GM08714 (cell line): ENCODE measurements around the gene FUT8.
"Not testable (repeated sequence)": the region's sequence is repeated elsewhere in the genome, so short reads cannot be mapped to it uniquely, and the experiment has no call there.

ENCODE experiments used
- H3K4me3 ChIP-seq: fragments of 200-500 bp; sonication (Bioruptor generic); 2 replicates; pipeline ENCODE4 v1.5.1; 2014; ENCODE audit warnings: mild to moderate bottlenecking, low read length, inconsistent platforms
- ZNF274 ChIP-seq: IDR thresholded peaks from 2 replicates; pipeline ENCODE4 v1.6.1; 2012; ENCODE audit warnings: mild to moderate bottlenecking, low read depth, low read length

The FUT8 gene

DNA sequence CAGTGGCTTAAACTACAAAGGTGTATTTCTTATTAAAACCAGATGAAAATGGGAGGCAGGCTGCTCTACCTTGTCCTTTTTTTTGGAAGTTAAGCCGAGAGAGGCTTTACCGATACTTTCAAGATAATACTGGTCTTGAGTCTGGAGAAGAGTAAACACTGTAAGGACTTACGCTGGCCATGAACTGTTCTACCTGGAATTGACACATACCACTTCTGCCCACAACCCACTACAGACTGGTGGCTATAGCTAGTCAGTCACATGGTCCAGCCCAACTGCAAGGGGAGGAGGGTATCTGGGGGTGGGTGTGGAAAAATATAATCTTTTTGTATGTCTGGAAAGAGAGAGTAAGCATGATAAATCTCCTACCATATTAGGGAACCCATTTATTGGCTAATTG is 4.4 kb upstream of the FUT8 start:
- H3K4me3 ChIP-seq, result no peak overlapping the region
- TF ChIP-seq ZNF274, result no peak

DNA sequence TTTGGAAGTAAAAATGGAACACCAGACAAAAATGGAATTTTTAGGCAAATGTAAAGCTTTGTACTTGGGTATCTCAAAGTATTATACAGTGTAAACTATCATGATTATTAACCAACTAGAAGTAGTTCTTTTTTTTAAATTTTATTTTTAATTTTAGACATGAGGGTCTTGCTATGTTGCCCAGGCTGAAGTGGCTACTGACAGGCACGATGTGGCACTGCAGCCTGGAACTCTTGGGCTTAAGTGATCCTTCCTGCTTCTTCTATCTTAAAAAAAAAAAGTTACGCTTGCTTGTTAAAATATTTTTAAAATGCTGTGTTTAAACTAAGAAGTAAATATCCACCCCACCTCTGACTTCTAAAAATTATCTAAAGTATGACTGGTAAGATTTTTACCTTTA is 1.9 kb upstream of the FUT8 start:
- no peak overlapping the region for H3K4me3 ChIP-seq
- no peak for TF ChIP-seq ZNF274

DNA sequence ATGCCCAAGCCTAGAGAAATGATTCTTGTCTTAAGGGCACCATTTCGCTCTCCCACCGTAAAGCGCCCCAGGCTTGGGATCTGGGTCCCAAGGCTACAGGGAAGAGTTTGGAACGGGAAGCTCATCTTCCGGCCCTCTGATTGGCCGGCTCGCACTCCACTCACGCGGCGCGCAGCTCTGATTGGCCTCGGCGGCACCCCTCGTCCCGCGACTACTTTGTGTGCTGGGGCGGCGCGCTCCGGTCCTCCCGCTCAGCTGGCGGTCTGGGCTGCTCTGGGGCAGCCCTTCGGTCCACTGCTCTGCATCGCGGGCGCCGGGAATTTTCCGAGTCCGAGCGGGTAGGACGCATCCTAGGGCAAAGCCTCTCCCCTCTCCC is 886 bp upstream of the FUT8 start:
- no peak for TF ChIP-seq ZNF274
- peak overlapping the region; percentile 93 for H3K4me3 ChIP-seq

DNA sequence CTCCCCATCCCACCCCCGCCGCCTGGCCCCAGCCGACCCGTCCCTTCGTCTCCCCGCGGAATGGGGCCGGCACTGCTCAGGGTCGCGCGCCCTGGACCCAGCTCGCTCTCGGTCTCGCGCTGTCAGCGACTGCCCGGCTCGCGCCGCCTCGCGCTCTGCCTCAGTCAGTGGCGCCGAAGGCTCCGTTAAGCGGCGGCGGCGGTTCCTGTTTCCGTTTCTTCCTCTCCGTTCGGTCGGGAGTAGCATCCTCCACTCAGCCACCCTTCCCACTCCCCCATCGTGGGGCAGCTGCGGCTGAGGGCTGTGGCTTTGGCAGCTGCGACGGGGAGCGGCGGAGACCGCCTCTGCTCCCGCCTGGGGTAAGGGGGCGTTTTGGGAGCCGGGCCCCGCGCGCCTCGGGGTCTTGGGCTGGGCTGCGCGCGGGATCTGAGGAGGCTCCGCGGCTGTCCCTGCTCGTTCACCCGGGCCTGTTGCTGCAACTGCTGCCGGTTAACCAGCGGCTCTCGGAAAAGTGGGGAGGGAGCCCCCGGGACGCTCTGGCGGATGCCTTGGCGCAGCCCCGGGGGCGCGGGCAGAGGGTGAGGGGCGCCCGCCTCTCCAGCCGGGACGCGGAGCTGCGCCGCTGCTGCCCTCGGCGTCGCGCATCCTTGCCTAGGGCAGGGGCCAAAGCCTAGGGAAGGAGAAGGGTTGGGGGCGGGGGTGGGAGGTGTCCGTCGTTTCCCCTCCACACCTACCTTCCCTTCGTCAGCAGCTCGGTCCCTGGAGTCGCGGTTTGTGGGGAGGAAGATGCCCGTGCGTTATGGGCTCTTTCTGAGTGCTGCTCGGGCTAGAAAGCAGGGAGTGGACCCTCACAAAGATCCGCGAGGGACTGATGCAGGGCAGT is 567 bp downstream of the FUT8 start:
- TF ChIP-seq ZNF274, result no peak
- H3K4me3 ChIP-seq, result peak overlapping the region; percentile 93

DNA sequence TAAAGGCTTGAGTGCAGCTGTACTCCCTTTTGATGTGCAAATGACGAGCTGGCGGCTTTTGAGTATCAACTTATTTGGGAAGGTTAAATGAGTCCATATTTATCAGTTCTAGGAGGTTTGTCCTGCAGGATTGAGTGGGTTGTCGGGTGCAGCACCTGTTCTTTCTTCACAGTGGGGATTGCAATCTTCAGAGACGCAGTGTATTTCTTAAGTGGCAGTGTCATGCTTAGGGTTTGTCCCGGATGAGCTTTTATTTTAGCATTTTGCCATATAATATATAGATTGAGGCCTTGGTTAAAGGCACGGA is 1.2 kb downstream of the FUT8 start:
- no peak for TF ChIP-seq ZNF274
- peak overlapping the region; percentile 93 for H3K4me3 ChIP-seq

DNA sequence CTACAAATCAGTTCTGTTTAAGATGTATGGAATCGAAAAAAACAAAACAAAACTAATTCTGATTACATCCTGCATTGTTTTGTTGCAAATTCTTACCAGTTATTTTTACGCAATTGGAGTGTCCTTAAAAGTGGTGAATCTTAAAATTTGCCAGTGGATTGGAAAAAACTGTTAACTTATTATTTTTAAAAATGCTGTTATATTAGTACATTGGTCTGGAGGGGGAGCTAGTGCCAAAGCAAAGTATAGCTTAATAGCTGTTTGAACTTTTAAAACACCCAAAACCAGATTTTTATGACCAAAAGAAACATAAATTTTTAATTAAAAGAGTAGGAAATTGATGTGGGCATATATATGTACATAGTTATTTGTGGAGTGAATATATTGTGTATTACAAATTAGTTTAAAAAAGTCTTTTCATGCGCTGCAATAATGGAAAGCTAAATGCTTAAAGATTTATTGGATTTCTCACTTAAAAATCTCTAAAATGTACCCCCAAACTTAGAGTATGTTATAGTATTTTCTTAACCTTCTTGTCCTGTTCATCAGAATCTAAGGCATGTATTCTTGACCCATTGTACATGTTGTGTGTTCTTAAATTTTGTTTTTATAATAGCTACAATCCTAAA is 2.5 kb downstream of the FUT8 start:
- no peak for TF ChIP-seq ZNF274
- no peak overlapping the region for H3K4me3 ChIP-seq

DNA sequence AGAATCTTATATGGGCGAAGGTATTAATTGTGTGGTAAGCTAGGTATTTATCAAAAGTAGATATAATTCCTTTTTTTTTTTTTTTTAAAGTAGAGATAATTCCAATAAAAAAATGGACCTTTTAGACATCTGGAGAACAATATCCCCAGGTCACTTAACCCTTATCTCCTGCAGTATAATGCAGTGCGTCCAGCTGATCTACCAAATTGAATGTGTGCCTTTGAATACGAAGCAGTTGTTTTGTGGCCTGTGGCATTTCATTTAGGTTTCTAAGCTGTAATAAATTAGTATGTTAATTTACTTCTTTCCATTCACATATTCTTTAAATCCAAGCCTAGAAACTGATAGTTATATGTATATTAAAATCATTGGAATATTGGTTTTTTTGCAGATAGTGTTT is 3.1 kb downstream of the FUT8 start:
- TF ChIP-seq ZNF274, result no peak
- H3K4me3 ChIP-seq, result no peak overlapping the region

DNA sequence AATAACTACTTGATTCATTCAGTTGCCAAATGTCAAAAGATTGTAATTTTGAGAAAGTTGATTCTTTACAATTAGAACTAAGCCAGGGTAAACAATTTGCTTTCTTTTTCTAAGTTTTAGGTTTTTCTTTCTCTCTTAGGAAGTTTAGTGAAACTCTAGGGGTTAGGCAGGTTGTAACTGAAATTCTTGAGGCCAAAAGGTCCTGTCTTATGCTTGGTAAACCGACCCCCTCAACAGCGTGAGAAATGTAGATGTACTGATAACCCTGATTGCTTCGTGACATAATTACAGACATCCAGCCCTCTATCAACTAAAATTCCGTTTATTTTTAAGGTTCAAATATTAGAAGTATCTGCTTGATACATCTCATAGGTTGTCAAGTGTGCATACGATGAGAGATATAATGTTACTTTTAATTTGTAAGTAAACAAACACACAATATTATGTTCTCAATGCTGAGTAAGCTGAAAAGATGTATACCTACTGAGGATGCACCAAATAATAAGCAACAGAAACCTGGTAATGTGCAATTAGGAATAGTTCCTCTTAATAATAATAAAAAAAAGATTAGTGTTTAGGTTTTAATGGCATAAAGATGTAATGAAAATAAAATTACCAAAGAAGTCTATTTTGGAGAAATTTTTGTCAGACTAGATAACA is 7.2 kb downstream of the FUT8 start:
- TF ChIP-seq ZNF274, result no peak
- no peak overlapping the region for H3K4me3 ChIP-seq

DNA sequence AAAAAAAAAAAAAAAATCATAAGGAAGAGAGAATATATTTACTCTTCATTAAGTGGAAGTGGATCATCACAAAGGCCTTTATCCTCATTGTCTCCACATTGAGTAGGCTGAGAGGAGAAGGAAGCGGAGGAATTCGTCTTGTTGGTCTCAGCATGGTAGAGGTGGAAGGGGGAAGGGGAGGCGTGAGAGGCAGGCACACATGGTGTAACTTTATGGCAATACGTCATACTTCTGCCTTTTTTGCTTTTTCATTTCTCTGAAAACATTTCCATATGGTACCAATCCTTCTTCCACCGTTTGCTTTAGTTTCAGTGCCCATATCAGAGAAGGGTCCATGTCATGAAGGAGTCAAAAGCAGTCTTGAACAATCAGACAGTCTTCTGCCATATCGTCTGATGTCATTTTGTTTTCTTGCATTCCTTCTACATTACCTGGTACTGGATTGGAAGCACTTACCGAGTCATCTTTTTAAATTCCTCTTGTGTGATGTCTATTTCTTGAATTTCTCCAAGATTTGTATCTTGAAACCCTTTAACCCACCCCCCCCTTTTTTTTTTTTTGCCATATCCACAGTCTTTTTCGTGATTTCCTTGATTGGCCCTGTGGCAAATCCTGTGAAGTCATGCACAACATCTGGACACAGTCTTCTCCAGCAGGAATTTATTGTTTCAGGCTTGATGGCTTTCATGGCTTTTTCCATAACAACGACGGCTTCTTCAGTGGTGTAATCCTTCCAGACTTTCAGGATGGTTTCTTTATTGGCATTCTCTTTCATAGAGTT is 8.9 kb downstream of the FUT8 start:
- no peak for TF ChIP-seq ZNF274

DNA sequence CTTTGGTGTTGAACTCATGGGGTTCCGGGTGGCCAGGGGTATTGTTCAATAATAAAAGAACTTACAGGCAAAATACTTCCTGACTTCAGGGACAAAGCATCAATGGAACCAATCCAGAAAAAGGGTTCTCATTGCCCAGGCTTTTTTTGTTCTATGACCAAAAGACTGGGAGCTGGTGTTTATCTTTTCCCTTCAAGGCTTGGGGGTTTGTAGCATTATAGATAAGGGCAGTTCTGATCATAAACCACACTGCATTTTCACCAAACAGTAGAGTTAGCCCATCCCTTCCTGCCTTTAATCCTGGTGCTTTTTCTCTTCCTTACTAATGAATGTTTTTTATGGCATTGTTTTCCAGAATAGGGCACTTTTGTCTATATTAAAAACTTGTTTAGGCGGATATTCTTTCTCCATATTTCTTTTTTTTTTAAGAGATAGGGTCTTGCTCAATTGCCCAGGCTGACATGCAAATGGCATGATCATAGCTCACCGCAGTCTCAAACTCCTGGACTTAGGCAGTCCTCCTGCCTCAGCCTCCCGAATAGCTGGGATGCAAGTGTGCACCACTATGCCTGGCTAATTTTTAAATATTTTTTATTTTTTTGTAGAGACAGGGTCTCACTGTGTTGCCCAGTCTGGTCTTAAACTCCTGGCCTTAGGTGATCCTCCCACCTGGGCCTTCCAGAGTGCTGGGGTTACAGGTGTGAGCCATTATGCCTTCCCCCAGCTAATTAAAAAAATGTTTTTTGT is 9.7 kb downstream of the FUT8 start:
- no peak overlapping the region for H3K4me3 ChIP-seq
- no peak for TF ChIP-seq ZNF274

More for the DNA sequence above, 8.9 kb downstream of the FUT8 start:
- no peak overlapping the region for H3K4me3 ChIP-seq

DNA sequence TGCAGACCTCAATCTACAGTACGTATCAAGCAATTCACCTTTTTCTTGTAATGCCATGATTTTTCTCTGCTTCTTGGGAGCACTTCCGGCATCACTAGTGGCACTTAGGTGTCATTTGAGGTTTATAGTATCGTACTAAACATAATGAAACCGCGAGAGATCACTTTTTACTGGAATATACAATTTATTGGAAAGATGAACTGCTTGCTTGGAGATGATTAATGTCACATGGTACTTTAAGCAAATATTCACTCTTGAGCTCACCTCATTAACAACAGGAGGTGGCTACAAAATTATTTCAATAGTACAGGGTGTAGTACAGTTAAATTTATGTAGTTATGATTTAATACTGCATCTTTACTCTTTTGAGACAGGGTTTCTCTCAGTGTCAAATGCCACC is 11.5 kb downstream of the FUT8 start:
- no peak for TF ChIP-seq ZNF274
- H3K4me3 ChIP-seq, result no peak overlapping the region

DNA sequence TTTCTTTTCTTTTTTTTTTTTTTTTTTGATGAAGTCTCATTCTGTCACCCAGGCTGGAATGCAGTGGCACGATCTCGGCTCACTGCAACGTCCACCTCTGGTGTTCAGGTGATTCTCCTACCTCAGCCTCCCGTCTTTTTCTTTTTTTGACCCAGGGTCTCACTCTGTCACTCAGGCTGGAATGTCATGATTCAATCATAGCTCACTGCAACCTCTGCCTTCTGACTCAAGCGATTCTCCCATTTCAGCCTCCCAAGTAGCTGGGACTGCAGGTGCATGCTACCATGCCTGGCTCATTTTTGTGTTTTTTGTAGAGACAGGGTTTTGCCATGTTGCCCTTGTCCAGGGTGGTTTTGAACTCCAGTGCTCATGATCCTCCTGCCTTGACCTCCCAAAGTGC is 12.0 kb downstream of the FUT8 start:
- no peak for TF ChIP-seq ZNF274
- H3K4me3 ChIP-seq, result no peak overlapping the region

DNA sequence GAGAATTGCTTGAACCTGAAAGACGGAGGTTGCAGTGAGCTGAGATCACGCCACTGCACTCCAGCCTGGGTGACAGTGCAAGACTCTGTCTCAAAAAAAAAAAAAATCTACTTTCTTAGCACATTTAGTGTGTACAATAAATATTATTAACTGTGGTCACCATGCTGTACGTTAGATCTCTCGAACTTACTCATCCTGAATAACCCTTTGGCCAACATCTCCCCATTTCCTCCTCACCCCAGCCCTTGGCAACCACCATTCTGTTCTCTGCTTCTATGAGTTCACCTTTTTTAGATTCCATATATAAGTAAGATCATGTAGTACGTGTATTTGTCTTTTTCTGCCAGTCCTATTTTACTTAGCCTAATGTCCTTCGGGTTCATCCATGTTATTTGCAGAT is 13.4 kb downstream of the FUT8 start:
- no peak overlapping the region for H3K4me3 ChIP-seq
- TF ChIP-seq ZNF274, result no peak

DNA sequence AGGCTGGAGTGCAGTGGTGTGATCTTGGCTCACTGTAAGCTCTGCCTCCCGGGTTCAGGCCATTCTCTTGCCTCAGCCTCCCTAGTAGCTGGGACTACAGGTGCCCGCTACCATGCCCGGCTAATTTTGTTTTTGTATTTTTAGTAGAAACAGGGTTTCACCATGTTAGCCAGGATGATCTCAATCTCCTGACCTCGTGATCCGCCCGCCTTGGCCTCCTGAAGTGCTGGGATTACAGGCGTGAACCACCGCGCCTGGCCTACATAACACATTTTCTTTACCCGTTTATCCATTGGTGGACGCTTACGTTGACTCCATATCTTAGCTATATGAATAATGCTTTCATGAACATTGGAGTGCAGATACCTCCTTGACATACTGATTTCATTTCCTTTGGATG is 14.4 kb downstream of the FUT8 start:
- H3K4me3 ChIP-seq, result not testable (repeated sequence)
